Ramos (cell line): ENCODE results near the gene FGGY.
"Not testable (repeated sequence)": the region's sequence is repeated elsewhere in the genome, so short reads cannot be mapped to it uniquely, and the experiment has no call there.

Experiments used
- in situ Hi-C: fragments of 300-500 bp; cut with MboI; formaldehyde crosslinking; loops from one replicate; pipeline ENCODE4 v1.14.3; 2022; ENCODE audit warnings: low sequenced_read_pairs; ENCODE audit not compliant: unreplicated experiment

FGGY gene

GRCh38 chr1:59522925-59523505 is 226.1 kb downstream of the FGGY start:
- in situ Hi-C loops: no loop called here

GRCh38 chr1:59523745-59524450 is 227.0 kb downstream of the FGGY start:
- in situ Hi-C loops: no loop called here

DNA sequence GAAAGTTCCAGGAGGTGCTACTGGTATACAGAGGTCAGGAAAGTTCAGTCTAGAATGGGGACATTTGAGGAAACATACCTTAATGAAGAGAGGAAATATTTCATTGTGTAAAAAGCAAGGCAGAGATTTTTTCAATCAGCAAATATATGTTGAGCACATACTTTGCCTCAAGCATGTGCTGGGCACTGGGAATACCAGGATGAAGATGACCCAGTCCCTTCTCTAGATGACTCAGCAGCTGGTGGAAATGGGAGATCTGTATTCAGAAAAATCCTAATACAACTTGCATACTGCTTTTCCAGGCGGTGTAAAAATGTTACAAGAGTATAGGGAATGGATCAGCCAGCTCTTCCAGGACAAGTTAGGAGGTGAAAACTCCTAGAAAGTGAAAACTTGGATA is 229.3 kb downstream of the FGGY start:
- in situ Hi-C loops: no loop called here

- in situ Hi-C loops: no loop called here
Observed at GRCh38 chr1:59528471-59528870, 231.6 kb downstream of the FGGY start.

- in situ Hi-C loops: no loop called here
Observed at GRCh38 chr1:59528900-59529299, 232.0 kb downstream of the FGGY start.

DNA sequence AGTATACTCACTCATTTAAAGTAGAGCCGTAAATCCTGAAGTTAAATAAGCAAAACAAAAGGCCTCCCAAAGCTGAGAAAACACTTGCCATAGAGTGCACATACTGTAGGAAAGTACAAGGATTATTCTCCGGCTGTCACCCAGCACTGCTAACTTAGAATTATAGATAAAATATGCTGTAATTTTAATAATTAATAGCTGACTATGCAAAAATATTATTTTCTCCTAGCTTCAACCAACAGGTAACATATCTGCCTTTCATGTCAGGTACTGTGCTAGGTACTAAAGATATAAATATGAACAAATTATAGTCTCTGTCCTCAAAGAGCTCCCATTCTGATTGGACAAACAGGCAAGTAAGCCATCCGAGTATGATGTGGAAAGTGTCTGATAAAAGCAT is 233.2 kb downstream of the FGGY start:
- in situ Hi-C loops: no loop called here

DNA sequence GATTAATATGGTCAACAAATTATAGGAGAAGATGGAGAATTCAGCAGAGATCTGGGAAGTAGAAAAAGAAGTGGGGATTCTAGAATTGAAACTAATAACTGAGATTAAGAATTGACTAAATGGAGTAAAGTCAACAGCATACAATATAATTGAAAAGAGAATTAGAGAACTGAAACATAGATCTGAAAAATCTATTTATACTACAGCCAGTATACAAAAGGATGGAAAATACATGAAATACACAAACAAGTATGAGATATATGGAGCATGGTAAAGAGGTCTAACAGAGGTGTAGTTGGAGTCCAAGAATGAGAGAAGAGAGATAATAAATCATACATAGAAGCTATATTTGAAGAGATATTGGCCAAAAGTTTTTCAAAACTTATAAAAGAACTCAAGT is 235.2 kb downstream of the FGGY start:
- in situ Hi-C loops: no loop called here

DNA sequence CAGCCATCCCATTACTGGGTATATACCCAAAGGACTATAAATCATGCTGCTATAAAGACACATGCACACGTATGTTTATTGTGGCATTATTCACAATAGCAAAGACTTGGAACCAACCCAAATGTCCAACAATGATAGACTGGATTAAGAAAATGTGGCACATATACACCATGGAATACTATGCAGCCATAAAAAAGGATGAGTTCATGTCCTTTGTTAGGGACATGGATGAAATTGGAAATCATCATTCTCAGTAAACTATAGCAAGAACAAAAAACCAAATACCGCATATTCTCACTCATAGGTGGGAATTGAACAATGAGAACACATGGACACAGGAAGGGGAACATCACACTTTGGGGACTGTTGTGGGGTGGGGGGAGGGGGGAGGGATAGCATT is 241.6 kb downstream of the FGGY start:
- in situ Hi-C loops: not testable (repeated sequence)

DNA sequence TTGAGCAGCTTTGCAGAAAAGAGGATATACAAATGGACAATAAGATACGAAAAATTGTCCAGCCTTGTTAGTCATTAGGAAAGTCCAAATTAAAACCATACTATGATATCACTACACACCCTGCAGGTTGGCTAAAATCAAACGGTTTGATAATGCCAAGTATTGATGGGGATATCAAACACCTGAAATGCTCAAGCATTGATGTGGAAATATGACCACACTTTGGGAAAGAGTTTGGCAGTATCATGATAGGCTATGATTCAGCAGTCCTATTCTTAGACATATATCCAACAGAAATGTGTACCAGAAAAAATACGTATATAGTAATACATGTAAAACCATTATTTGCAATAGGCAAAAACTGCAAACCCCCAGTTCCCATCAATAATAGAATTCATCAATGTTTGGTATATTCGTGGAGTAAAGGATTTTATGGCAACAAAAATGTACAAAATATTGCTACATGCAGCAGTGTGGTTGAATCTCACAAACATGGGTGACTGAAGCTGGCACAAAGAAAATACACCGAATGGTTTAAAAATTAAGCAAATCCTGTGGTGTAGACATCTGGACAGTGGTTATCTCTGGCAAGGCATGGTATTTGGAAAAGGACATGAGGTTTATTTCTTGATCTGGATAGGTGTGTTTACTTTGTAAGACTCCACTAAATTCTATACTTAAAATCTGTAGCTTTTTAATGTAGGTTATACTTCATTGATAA is 243.2 kb downstream of the FGGY start:
- in situ Hi-C loops: no loop called here

DNA sequence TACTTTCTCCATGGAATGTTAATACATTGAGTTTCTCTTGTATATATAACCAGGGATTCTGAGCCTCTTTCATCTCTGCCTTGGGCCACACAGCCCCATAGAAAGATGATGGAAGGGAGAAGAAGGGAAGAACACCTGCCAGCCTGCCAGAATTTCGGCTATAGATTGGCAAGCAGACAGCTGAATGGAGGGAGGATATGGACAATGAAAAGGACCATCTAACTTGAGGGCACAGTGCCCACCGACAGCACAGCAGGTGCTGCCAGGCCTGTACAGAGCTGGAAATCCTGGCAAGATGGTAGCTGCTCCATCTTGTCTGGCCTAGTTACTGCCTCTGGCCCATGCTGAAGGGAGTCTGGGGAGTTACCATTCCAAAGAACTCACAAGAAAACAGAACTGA is 244.3 kb downstream of the FGGY start:
- in situ Hi-C loops: no loop called here

- in situ Hi-C loops: no loop called here
Observed at GRCh38 chr1:59541891-59542290, 245.0 kb downstream of the FGGY start.

DNA sequence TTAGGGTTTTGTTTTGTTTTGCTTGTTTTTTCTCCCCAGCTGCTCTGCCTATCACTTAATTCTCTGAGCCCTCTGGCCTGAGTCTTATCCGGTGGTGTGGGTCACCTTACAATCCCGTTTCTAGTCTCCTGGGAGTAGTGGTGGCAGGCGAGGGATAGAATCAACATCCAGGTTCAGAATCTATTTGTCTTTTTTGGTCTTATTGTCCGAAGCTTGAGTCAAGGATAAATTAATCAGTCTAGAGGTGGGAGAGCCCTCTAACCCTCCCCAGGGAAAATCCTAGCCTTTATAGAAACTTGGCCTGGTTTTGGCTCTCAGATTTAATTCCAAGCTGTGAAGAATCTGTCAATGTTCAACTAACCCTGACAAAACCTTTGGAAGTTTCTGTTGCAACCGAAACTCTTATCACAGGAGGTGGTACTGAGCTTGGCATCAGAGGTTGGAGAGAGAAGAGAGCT is 246.3 kb downstream of the FGGY start:
- in situ Hi-C loops: no loop called here

DNA sequence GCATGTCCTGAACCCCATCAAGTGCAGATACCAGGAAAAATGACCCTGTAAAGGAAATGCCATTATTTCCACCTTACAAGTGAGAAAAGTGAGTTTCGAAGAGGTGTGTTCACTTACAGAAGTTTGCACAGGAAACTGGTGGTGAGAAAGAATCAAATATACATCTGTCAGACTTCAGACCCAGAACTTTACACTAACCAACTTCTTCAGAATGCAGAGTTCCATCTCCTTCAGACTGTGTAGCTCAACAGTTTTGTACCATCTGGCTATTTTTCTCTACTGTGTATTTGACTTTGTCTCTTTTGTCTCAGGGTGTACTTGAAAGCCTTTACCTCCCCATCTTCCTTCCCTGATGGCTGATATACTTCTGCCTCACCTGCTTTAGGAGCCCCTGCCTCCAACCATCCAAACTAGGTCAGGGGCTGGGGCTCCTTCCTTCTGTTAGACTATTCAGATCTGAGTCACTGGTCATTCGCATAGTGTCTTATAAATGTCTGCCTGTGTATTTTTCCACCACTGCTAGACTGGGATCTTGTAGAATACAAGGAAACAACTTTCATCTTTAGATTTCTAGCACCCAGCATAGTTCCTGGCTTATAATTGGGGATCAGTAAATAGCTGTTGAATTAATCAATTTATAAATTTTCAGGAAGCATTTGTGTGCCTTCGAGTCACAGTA is 247.9 kb downstream of the FGGY start:
- in situ Hi-C loops: no loop called here

DNA sequence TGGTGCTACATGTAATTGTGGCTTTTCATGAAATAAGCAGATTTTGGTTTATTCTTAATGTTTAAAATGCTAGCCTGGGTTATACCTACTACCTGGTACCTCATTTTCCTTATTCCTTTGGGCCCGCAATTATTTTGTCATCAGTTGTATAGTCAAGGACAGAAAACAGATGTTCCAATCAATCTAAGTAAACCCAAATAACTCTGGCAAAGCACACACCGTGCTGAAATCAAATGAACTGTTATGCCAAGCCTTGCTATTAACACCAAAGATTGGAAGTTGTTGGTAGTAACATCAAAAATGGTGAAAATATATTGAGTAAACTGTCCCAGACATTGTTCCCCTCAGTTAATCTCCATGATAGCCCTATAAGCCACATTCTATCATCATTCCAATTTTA is 248.9 kb downstream of the FGGY start:
- in situ Hi-C loops: no loop called here

- in situ Hi-C loops: no loop called here
Observed at GRCh38 chr1:59549066-59549837, 252.4 kb downstream of the FGGY start.

DNA sequence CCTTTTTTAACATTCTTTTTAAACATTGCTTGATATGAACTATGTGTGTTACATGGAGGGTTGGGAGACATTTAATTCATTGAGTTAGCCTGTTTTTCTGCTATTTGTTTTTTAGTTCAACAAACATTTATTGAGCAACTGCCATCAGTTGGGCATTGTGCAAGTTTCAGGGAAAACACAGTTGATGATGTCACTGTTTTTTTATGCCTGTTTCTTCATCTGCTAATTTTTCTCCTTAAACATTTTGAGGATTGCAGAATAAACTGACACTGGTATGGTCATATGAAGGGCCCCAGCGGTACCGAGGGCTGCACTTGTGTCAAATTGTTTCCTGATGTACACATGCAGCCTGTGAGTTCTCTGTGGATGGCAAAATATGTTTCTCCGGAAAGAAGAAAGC is 253.0 kb downstream of the FGGY start:
- in situ Hi-C loops: no loop called here

GRCh38 chr1:59552007-59552406 is 255.1 kb downstream of the FGGY start:
- in situ Hi-C loops: no loop called here

DNA sequence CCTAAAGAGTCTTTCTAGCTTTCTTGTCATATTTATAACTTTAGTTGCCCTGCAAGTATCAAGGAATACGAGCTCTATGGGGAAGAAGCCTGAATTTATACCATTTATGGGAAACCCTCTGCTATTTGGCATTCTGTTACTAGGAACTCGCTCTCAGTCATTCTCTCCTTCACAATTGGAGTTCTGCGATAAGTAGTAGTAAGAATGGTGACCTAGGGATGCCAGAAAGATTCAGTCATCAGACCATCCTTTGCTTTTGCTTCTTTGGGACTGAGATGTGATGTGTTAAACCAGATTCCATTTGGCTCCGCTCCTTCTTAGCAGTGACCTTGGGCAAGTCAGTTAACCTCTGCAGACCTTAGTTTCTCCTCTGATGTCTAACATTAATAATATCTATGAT is 256.5 kb downstream of the FGGY start:
- in situ Hi-C loops: no loop called here

DNA sequence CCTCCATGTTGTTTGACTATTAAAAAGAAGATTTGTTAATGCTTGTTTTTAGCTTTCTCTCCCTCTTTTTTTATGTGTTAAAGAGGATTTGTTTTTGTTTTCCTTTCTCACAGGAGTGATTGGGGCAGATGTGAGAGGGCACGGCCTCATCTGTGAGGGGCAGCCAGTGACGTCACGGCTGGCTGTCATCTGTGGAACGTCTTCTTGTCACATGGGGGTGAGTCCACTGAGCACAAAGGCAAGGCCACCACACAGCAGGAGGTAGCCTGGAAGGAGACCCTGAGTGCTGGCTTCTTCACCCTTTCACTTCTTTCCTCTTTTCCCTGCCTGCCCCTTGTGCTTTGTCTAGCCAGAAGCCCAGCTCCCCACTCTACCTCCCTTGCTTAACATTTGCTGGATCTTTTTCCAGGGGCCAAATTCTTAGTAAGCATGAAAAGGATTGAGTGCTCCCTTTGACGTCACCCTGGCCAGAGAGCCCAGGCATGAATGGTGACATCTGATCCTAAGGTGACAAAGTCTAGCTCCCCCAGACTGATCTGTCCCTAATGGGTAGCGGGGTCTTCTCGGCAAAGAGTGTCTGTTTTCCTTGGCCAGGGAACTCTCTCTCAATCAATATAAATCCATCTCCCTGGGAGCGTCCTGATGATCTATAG is 257.2 kb downstream of the FGGY start:
- in situ Hi-C loops: no loop called here

- in situ Hi-C loops: no loop called here
Observed at GRCh38 chr1:59554752-59555151, 257.9 kb downstream of the FGGY start.
